ENCODE data around the gene OR52E6.

The OR52E6 gene

DNA sequence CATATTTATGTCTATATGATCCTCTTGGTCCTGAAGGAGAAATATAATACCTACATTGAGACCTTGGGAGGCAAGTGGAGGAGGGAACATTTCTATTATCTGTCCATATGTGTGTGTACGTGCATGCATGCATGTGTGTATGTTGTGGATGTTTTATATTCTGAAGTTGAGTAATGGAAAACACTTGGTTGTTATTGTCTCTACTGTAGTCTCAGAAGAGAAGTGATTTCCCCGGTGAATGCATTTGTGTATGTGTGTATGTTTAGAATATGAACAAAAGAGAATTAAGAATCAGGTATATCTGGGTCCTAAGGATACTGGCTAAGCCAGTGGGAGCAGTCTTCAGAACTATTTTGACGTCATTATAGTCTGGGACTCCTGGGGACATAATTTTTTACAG, 50.5 kb downstream of the OR52E6 start, which contains the start of gene OR52N1:
OR52N1 (minus strand) TSS at position 101 of the 400 bp plus-strand sequence. CDS start 2,449 bp downstream, outside the sequence.
- DNase-seq = no peak

Measured in NCI-H2081 (cell line).